Measurements from ENCODE around the gene ZNF622. TPM values are rescaled to one million over a fixed set of nuclear protein-coding genes. Genes with fewer than 3 reads are reported as not detected.

The ZNF622 gene
- total and polyA plus RNA-seq, 10 of the 15 experiments (the other 5 are each of a cell fraction or from before 2014, with no cell fraction given), result 9.0 to 60.3 (median 31.0) TPM

- TF ChIP-seq FOXM1 (IDR thresholded peaks at IDR 0.05; ENCODE audit: low read depth, low read length) (no peak), SMAD1 (IDR thresholded peaks at IDR 0.05; ENCODE audit: low read depth, partially characterized antibody) (peak; percentile 60), MEF2A (IDR thresholded peaks at IDR 0.05; ENCODE audit: insufficient read depth, low read depth, low read length) (0 out of 2 replicates have a peak, but pooled peaks have one; percentile 43), ETV6 (conservative IDR thresholded peaks at IDR 0.05 in 1 of 2, IDR thresholded peaks at IDR 0.05 in 1 of 2; ENCODE audit: borderline replicate concordance in 1 of 2, low read depth in 1 of 2) (peak; percentile 38 to 97; a peak in 2 of 4 replicates), RBBP5 (conservative IDR thresholded peaks at IDR 0.05) (no peak), RFX5 (IDR thresholded peaks at IDR 0.05; ENCODE audit: low read depth, low read length) (no peak), TCF3 (IDR thresholded peaks at IDR 0.05; ENCODE audit: borderline replicate concordance, insufficient read depth, low read depth, low read length) (no peak), PRDM15 (CRISPR knock-in tag; IDR thresholded peaks at IDR 0.05) (no peak), POLR2AphosphoS2 (IDR thresholded peaks at IDR 0.05; ENCODE audit: low read depth, low read length) (no peak; the same call in none of the 2 replicates), EGR1 (IDR thresholded peaks at IDR 0.05; ENCODE audit: borderline replicate concordance in 1 of 2, low read depth in 2 of 2, low read length in 2 of 2) (peak; percentile 46 to 59; a peak in 2 of 3 replicates), HSF1 (IDR thresholded peaks at IDR 0.05; ENCODE audit: low read depth, low read length) (no peak), SMC3 (IDR thresholded peaks at IDR 0.05; ENCODE audit: borderline replicate concordance, low read length) (no peak), ZBED1 (IDR thresholded peaks at IDR 0.05; ENCODE audit: borderline replicate concordance) (no peak), MLLT1 (IDR thresholded peaks at IDR 0.05) (peak; percentile 45; the same call in 1 of the 2 replicates)
- TF ChIP-seq, protein P1, sequence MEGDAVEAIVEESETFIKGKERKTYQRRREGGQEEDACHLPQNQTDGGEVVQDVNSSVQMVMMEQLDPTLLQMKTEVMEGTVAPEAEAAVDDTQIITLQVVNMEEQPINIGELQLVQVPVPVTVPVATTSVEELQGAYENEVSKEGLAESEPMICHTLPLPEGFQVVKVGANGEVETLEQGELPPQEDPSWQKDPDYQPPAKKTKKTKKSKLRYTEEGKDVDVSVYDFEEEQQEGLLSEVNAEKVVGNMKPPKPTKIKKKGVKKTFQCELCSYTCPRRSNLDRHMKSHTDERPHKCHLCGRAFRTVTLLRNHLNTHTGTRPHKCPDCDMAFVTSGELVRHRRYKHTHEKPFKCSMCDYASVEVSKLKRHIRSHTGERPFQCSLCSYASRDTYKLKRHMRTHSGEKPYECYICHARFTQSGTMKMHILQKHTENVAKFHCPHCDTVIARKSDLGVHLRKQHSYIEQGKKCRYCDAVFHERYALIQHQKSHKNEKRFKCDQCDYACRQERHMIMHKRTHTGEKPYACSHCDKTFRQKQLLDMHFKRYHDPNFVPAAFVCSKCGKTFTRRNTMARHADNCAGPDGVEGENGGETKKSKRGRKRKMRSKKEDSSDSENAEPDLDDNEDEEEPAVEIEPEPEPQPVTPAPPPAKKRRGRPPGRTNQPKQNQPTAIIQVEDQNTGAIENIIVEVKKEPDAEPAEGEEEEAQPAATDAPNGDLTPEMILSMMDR (IDR thresholded peaks at IDR 0.05 in 2 of 3, conservative IDR thresholded peaks at IDR 0.05 in 1 of 3; ENCODE audit: control insufficient read depth in 2 of 3, extremely low read depth in 1 of 3, insufficient read depth in 1 of 3, low read depth in 3 of 3, low read length in 3 of 3), result no peak
- TF ChIP-seq, protein P2, sequence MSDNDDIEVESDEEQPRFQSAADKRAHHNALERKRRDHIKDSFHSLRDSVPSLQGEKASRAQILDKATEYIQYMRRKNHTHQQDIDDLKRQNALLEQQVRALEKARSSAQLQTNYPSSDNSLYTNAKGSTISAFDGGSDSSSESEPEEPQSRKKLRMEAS (IDR thresholded peaks at IDR 0.05; ENCODE audit: low read depth, low read length), result peak; percentile 33; the same call in 1 of the 2 replicates
Observed at GRCh38 chr5:16465544-16466432, at the start of gene ZNF622 (continued).

Measured in GM12878 (cell line).